Memory B cell (primary cell): ENCODE data around the gene EIF3L.
A peak's percentile ranks its signal among the peaks of the same experiment; 100 is the strongest.

ENCODE experiments used
- ATAC-seq: fragments of 150-1000 bp; cut with Tn5 transposase; 2 replicates; pipeline ENCODE4 v1.10.0; 2021; ENCODE audit warnings: low read depth, mild to moderate bottlenecking, moderate library complexity
- DNase-seq, 2 donors: peaks; one replicate each; pipeline ENCODE4 v3.0.0; 2022; ENCODE audit warnings: low spot score in 2 of 2
- H3K27ac Mint-ChIP-seq: one replicate; pipeline ENCODE4 v1.8.0; 2022; ENCODE audit warnings: mild to moderate bottlenecking, moderate library complexity, mixed read lengths
- H3K27me3 Mint-ChIP-seq: one replicate; pipeline ENCODE4 v1.8.0; 2022; ENCODE audit warnings: mixed read lengths
- H3K36me3 Mint-ChIP-seq: one replicate; pipeline ENCODE4 v1.8.0; 2022; ENCODE audit warnings: mild to moderate bottlenecking, mixed read lengths
- H3K4me1 Mint-ChIP-seq: one replicate; pipeline ENCODE4 v1.8.0; 2022; ENCODE audit warnings: mixed read lengths
- H3K4me3 Mint-ChIP-seq: one replicate; pipeline ENCODE4 v1.8.0; 2022; ENCODE audit warnings: mild to moderate bottlenecking, moderate library complexity, mixed read lengths
- H3K9me3 Mint-ChIP-seq: one replicate; pipeline ENCODE4 v1.8.0; 2022; ENCODE audit warnings: mixed read lengths

The EIF3L gene

GRCh38 chr22:37896181-37896592 is 47.0 kb downstream of the EIF3L start:
- DNase-seq (no peak), ATAC-seq (peak; percentile 97)
- peak overlapping the region; percentile 87 for H3K27ac Mint-ChIP-seq
- H3K27me3 Mint-ChIP-seq, result no peaks in the 10 kb centered on the region
- H3K36me3 Mint-ChIP-seq, result peaks cover 6% of the 10 kb centered on the region
- H3K4me1 Mint-ChIP-seq, result peaks cover 9% of the 10 kb centered on the region
- peak overlapping the region; percentile 37 for H3K4me3 Mint-ChIP-seq
- no peaks in the 10 kb centered on the region for H3K9me3 Mint-ChIP-seq

GRCh38 chr22:37896939-37897338 is 47.7 kb downstream of the EIF3L start:
- H3K27ac Mint-ChIP-seq, result peak overlapping the region; percentile 87
- ATAC-seq (no peak), DNase-seq (no peak)
- no peaks in the 10 kb centered on the region for H3K9me3 Mint-ChIP-seq
- no peak overlapping the region for H3K4me3 Mint-ChIP-seq
- H3K36me3 Mint-ChIP-seq, result peaks cover under 1% of the 10 kb centered on the region
- H3K4me1 Mint-ChIP-seq, result peaks cover 9% of the 10 kb centered on the region
- no peaks in the 10 kb centered on the region for H3K27me3 Mint-ChIP-seq

GRCh38 chr22:37897807-37898206 is 48.6 kb downstream of the EIF3L start:
- Mint-ChIP-seq H3K27me3 (no peaks in the 10 kb centered on the region), H3K4me1 (peaks cover 9% of the 10 kb centered on the region), H3K9me3 (no peaks in the 10 kb centered on the region), H3K4me3 (no peak overlapping the region), H3K36me3 (no peaks in the 10 kb centered on the region), H3K27ac (no peak overlapping the region)
- ATAC-seq, result no peak
- DNase-seq, result no peak

- H3K27ac Mint-ChIP-seq, result no peak overlapping the region
- no peaks in the 10 kb centered on the region for H3K36me3 Mint-ChIP-seq
These were observed 49.4 kb downstream of the EIF3L start for GRCh38 chr22:37898441-37899181.

GRCh38 chr22:37904572-37905533 is 55.6 kb downstream of the EIF3L start:
- ATAC-seq, result no peak
- Mint-ChIP-seq H3K36me3 (peaks cover 2% of the 10 kb centered on the region), H3K27ac (peak overlapping the region; percentile 78), H3K4me3 (peak overlapping the region; percentile 88), H3K9me3 (no peaks in the 10 kb centered on the region), H3K27me3 (no peaks in the 10 kb centered on the region), H3K4me1 (peaks cover 21% of the 10 kb centered on the region)
- no peak for DNase-seq

More at GRCh38 chr22:37898441-37899181, 49.4 kb downstream of the EIF3L start:
- no peak overlapping the region for H3K4me3 Mint-ChIP-seq
- DNase-seq, result no peak
- no peaks in the 10 kb centered on the region for H3K27me3 Mint-ChIP-seq
- H3K4me1 Mint-ChIP-seq, result peaks cover 9% of the 10 kb centered on the region
- H3K9me3 Mint-ChIP-seq, result no peaks in the 10 kb centered on the region
- no peak for ATAC-seq

- peak within 1 kb of the TSS; percentile 88 for H3K4me3 Mint-ChIP-seq
- ATAC-seq (peak; percentile 91), DNase-seq (peak; percentile 58 to 71)
- H3K27ac Mint-ChIP-seq, result peak within 1 kb of the TSS; percentile 78
- no peaks in the 10 kb centered on the region for H3K27me3 Mint-ChIP-seq
- peaks cover 2% of the 10 kb centered on the region for H3K36me3 Mint-ChIP-seq
- peaks cover 21% of the 10 kb centered on the region for H3K4me1 Mint-ChIP-seq
- no peaks in the 10 kb centered on the region for H3K9me3 Mint-ChIP-seq
These were observed 56.5 kb downstream of the EIF3L start, which contains the start of gene MICALL1 for GRCh38 chr22:37905534-37906363. MICALL1 (plus strand) TSS chr22:37906297; CDS start chr22:37906423, 126 bp downstream.

GRCh38 chr22:37906364-37907008 is 57.3 kb downstream of the EIF3L start:
- peaks cover 2% of the 10 kb centered on the region for H3K36me3 Mint-ChIP-seq
- H3K4me3 Mint-ChIP-seq, result peak overlapping the region; percentile 85
- no peaks in the 10 kb centered on the region for H3K9me3 Mint-ChIP-seq
- peak in 1 of 2 donors; percentile 43 for DNase-seq
- ATAC-seq, result peak; percentile 40
- H3K4me1 Mint-ChIP-seq, result peaks cover 21% of the 10 kb centered on the region
- peak overlapping the region; percentile 60 for H3K27ac Mint-ChIP-seq
- no peaks in the 10 kb centered on the region for H3K27me3 Mint-ChIP-seq

GRCh38 chr22:37907036-37907954 is 58.1 kb downstream of the EIF3L start:
- no peaks in the 10 kb centered on the region for H3K9me3 Mint-ChIP-seq
- peaks cover 2% of the 10 kb centered on the region for H3K36me3 Mint-ChIP-seq
- no peak for ATAC-seq
- H3K27me3 Mint-ChIP-seq, result no peaks in the 10 kb centered on the region
- peaks cover 21% of the 10 kb centered on the region for H3K4me1 Mint-ChIP-seq
- peak overlapping the region; percentile 60 for H3K27ac Mint-ChIP-seq
- H3K4me3 Mint-ChIP-seq, result peak overlapping the region; percentile 85
- no peak for DNase-seq

- Mint-ChIP-seq H3K27me3 (no peaks in the 10 kb centered on the region), H3K27ac (no peak overlapping the region), H3K4me3 (no peak overlapping the region), H3K4me1 (peaks cover 21% of the 10 kb centered on the region), H3K36me3 (peaks cover 2% of the 10 kb centered on the region), H3K9me3 (no peaks in the 10 kb centered on the region)
- DNase-seq (no peak), ATAC-seq (no peak)
These were observed 60.5 kb downstream of the EIF3L start for GRCh38 chr22:37909766-37910165.

- Mint-ChIP-seq H3K27ac (no peak overlapping the region), H3K4me1 (peaks cover 14% of the 10 kb centered on the region), H3K4me3 (no peak overlapping the region), H3K36me3 (peaks cover 2% of the 10 kb centered on the region), H3K27me3 (no peaks in the 10 kb centered on the region), H3K9me3 (no peaks in the 10 kb centered on the region)
- DNase-seq, result no peak
- no peak for ATAC-seq
These were observed 61.9 kb downstream of the EIF3L start for GRCh38 chr22:37910890-37911672.

GRCh38 chr22:37911697-37912096 is 62.5 kb downstream of the EIF3L start:
- Mint-ChIP-seq H3K4me1 (peaks cover 14% of the 10 kb centered on the region), H3K36me3 (peaks cover 4% of the 10 kb centered on the region), H3K27me3 (no peaks in the 10 kb centered on the region), H3K9me3 (no peaks in the 10 kb centered on the region), H3K27ac (no peak overlapping the region), H3K4me3 (no peak overlapping the region)
- no peak for ATAC-seq
- DNase-seq, result no peak

- no peak for DNase-seq
- Mint-ChIP-seq H3K4me3 (no peak overlapping the region), H3K36me3 (peaks cover 4% of the 10 kb centered on the region), H3K27me3 (no peaks in the 10 kb centered on the region), H3K9me3 (no peaks in the 10 kb centered on the region), H3K4me1 (peaks cover 10% of the 10 kb centered on the region), H3K27ac (no peak overlapping the region)
- ATAC-seq, result no peak
These were observed 63.0 kb downstream of the EIF3L start for GRCh38 chr22:37912171-37912570.
